ENCODE results near the gene KNSTRN.

Gene KNSTRN

DNA sequence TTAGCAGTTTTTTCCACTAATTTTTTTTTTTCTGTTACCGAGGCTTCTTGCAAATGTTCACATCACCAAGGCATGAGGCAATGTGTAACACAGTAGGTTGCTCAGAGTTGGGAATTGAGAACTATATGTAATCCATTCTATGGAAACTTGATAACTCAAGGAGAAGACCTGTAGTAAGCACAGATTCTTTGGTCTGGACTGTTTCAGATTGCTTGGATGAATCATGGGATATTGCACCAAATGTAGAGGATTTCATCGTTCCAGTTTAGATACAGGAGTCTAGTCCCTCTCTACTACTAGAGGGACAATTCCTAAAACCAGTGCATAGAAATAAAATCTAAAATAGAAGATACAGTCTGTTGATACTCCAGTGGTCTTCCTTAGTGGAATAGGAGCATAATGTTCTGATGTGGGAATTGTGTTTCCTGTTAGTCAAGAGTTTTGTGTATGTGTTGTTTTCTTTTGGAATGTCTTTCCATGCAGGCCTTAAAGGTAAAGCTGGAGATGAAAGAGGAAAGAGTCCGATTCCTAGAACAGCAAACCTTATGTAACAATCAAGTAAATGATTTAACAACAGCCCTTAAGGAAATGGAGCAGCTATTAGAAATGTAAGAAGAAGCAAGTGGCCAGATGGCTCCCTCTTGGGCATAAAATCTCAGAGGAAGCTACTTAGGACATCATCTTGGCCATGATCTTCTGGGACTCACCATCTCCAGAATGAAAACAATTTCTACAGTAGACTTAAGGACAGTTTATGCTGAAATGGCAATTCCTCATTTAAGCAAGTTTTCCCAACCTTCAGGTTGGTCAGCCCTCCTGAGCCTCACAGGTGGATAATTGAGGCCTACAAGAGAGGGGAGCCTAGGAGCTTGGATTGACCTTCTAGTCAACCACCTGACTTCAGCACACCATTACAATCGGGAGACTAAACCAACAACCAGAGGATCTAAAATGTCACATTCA, 10.7 kb downstream of the KNSTRN start:
- DNase-seq (no peak), ATAC-seq (ENCODE audit: insufficient read depth, low read depth) (no peak)
- Histone ChIP-seq H3K9ac (ENCODE audit: low read depth, low read length) (no peak overlapping the region), H4K20me1 (ENCODE audit: insufficient read depth, low read length) (no peaks in the 10 kb centered on the region), H3K27me3 (ENCODE audit: insufficient read depth, low read length, poor library complexity) (no peaks in the 10 kb centered on the region), H2AFZ (ENCODE audit: low read depth, low read length) (no peak overlapping the region), H3K4me2 (ENCODE audit: insufficient read depth, low read length) (no peak overlapping the region), H3K4me3 (ENCODE audit: low read depth in 1 of 2, low read length in 2 of 2) (no peak overlapping the region), H3K36me3 (ENCODE audit: insufficient read depth, low read length) (peaks cover 59% of the 10 kb centered on the region), H3K9me3 (ENCODE audit: insufficient read depth, low read length, severe bottlenecking) (no peaks in the 10 kb centered on the region), H3K27ac (ENCODE audit: low read length) (no peak overlapping the region), H3K79me2 (ENCODE audit: insufficient read depth, low read length) (no peaks in the 10 kb centered on the region), H3K4me1 (ENCODE audit: insufficient read depth, low read length) (peaks cover 9% of the 10 kb centered on the region)
- TF ChIP-seq EZH2 (IDR thresholded peaks at IDR 0.05; ENCODE audit: borderline replicate concordance, low read depth, low read length, severe bottlenecking): no peak
- TF ChIP-seq, protein P1, sequence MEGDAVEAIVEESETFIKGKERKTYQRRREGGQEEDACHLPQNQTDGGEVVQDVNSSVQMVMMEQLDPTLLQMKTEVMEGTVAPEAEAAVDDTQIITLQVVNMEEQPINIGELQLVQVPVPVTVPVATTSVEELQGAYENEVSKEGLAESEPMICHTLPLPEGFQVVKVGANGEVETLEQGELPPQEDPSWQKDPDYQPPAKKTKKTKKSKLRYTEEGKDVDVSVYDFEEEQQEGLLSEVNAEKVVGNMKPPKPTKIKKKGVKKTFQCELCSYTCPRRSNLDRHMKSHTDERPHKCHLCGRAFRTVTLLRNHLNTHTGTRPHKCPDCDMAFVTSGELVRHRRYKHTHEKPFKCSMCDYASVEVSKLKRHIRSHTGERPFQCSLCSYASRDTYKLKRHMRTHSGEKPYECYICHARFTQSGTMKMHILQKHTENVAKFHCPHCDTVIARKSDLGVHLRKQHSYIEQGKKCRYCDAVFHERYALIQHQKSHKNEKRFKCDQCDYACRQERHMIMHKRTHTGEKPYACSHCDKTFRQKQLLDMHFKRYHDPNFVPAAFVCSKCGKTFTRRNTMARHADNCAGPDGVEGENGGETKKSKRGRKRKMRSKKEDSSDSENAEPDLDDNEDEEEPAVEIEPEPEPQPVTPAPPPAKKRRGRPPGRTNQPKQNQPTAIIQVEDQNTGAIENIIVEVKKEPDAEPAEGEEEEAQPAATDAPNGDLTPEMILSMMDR (IDR thresholded peaks at IDR 0.05; ENCODE audit: borderline replicate concordance, extremely low read depth, low read length, poor library complexity, severe bottlenecking): no peak

DNA sequence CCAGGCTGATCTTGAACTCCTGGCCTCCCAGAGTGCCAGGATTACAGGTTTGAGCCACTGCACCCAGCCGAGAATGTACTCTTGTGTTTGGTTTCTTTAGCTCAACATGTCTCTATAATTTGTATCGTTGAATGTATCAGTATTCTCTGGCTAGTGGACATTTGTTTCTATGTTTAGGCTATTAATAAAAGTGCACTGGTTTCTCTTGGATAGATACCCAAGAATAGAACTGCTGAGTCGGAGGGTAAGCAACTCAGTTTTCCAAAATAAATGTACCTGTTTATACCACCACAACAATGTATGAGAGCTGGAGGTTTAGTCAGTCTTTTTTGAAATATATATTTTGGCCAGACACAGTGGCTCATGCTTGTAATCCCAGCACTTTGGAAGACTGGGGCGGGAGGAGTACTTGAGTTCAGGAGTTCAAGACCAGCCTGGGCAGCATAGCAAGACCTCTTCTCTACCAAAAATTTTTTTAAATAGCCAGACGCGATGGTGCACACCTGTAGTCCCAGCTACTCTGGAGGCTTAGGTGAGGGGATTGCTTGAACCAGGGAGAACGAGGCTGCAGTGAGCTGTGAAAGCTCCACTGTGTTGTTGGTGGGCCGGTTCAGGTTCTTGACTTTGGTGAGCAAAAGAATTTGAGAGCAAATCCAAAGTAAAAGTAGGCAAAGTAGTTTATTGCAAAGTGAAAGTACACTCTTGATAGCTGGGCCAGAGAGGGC, 15.3 kb downstream of the KNSTRN start:
- 0 out of 3 replicates have a peak, but pooled peaks have one; percentile 10 for ATAC-seq (ENCODE audit: insufficient read depth, low read depth)
- H3K4me2 ChIP-seq (ENCODE audit: insufficient read depth, low read length): peak overlapping the region; percentile 60
- TF ChIP-seq EZH2 (IDR thresholded peaks at IDR 0.05; ENCODE audit: borderline replicate concordance, low read depth, low read length, severe bottlenecking): no peak
- TF ChIP-seq, protein P1 (IDR thresholded peaks at IDR 0.05; ENCODE audit: borderline replicate concordance, extremely low read depth, low read length, poor library complexity, severe bottlenecking): no peak
- no peaks in the 10 kb centered on the region for H3K27me3 ChIP-seq (ENCODE audit: insufficient read depth, low read length, poor library complexity)
- H3K4me3 ChIP-seq (ENCODE audit: low read depth in 1 of 2, low read length in 2 of 2): peak overlapping the region in 1 of 2 experiments; percentile 44; a peak in 1 of 4 replicates
- peak overlapping the region; percentile 71 for H3K27ac ChIP-seq (ENCODE audit: low read length)
- peaks cover 20% of the 10 kb centered on the region for H3K4me1 ChIP-seq (ENCODE audit: insufficient read depth, low read length)
- H4K20me1 ChIP-seq (ENCODE audit: insufficient read depth, low read length): no peaks in the 10 kb centered on the region
- H3K79me2 ChIP-seq (ENCODE audit: insufficient read depth, low read length): no peaks in the 10 kb centered on the region
- DNase-seq: no peak
- H3K9ac ChIP-seq (ENCODE audit: low read depth, low read length): peak overlapping the region; percentile 27; the same call in 1 of the 2 replicates
- no peak overlapping the region for H2AFZ ChIP-seq (ENCODE audit: low read depth, low read length)
- H3K36me3 ChIP-seq (ENCODE audit: insufficient read depth, low read length): peaks cover 20% of the 10 kb centered on the region
- H3K9me3 ChIP-seq (ENCODE audit: insufficient read depth, low read length, severe bottlenecking): no peaks in the 10 kb centered on the region

DNA sequence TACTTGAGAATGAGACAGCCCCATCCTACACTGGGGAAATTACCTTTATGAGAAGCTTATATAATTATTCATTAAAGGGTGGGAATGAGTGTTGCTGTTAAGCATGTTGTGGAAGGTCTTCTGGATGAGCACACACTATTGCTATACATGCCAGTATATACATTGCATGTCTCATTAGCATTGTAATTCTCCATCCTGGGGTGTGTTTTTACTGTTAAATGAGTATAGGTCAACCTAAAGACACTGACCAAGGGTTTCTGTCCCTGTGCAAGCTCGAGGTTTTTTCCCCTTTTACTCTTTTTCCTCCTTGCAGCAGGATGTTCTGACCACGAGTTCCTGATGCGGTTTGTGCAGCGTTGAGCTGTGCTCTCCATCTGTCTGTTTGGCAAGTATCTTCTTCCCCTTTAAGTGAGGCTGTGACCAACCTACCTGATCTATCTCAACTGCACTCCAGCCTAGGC, 15.9 kb downstream of the KNSTRN start:
- peak; percentile 93 for ATAC-seq (ENCODE audit: insufficient read depth, low read depth)
- Histone ChIP-seq H3K79me2 (ENCODE audit: insufficient read depth, low read length) (no peaks in the 10 kb centered on the region), H3K4me3 (ENCODE audit: low read depth in 1 of 2, low read length in 2 of 2) (peak overlapping the region in 1 of 2 experiments; percentile 44; a peak in 2 of 4 replicates), H3K27me3 (ENCODE audit: insufficient read depth, low read length, poor library complexity) (no peaks in the 10 kb centered on the region), H3K4me2 (ENCODE audit: insufficient read depth, low read length) (peak overlapping the region; percentile 60), H3K9me3 (ENCODE audit: insufficient read depth, low read length, severe bottlenecking) (no peaks in the 10 kb centered on the region), H3K27ac (ENCODE audit: low read length) (peak overlapping the region; percentile 71), H3K36me3 (ENCODE audit: insufficient read depth, low read length) (peaks cover 14% of the 10 kb centered on the region), H4K20me1 (ENCODE audit: insufficient read depth, low read length) (no peaks in the 10 kb centered on the region), H3K9ac (ENCODE audit: low read depth, low read length) (peak overlapping the region; percentile 27; the same call in 1 of the 2 replicates), H3K4me1 (ENCODE audit: insufficient read depth, low read length) (peaks cover 20% of the 10 kb centered on the region), H2AFZ (ENCODE audit: low read depth, low read length) (0 out of 2 replicates have a peak overlapping the region, but pooled peaks have one; percentile 48)
- peak; percentile 43 for DNase-seq
- TF ChIP-seq, protein P1 (IDR thresholded peaks at IDR 0.05; ENCODE audit: borderline replicate concordance, extremely low read depth, low read length, poor library complexity, severe bottlenecking): no peak
- no peak for TF ChIP-seq EZH2 (IDR thresholded peaks at IDR 0.05; ENCODE audit: borderline replicate concordance, low read depth, low read length, severe bottlenecking)

Data from DND-41 (cell line).